ENCODE measurements around the gene PILRA. TPM values are rescaled to one million over a fixed set of nuclear protein-coding genes. Genes with fewer than 3 reads are reported as not detected.
"Not testable (repeated sequence)": the region's sequence is repeated elsewhere in the genome, so short reads cannot be mapped to it uniquely, and the experiment has no call there.

PILRA gene
- 1 to 10 TPM in 10 of 12 donors, not detected in 2; 1.6 to 9.3 (median 2.5) TPM for polyA plus RNA-seq (ENCODE audit: insufficient read length in 12 of 12)
- long read RNA-seq, donor 1: 0 reads
- long read RNA-seq, donor 2: 0 reads
- long read RNA-seq, donor 3, partial matches to known transcripts: 0 of 1 reads
- long read RNA-seq, donor 3, other reads (novel, unspliced or antisense): 0 of 1 reads
- long read RNA-seq, donor 4: 0 reads
- long read RNA-seq, donor 5: 0 reads
- long read RNA-seq, donor 6: 0 reads
- long read RNA-seq, donor 7: 0 reads
- long read RNA-seq, donor 8, partial matches to known transcripts: 7 of 7 reads
- long read RNA-seq, donor 8, other reads (novel, unspliced or antisense): 0 of 7 reads
- long read RNA-seq, donor 9: 0 reads
- long read RNA-seq, donor 10, partial matches to known transcripts: 0 of 1 reads
- long read RNA-seq, donor 10, other reads (novel, unspliced or antisense): 0 of 1 reads
- long read RNA-seq, donor 11: 0 reads

DNA sequence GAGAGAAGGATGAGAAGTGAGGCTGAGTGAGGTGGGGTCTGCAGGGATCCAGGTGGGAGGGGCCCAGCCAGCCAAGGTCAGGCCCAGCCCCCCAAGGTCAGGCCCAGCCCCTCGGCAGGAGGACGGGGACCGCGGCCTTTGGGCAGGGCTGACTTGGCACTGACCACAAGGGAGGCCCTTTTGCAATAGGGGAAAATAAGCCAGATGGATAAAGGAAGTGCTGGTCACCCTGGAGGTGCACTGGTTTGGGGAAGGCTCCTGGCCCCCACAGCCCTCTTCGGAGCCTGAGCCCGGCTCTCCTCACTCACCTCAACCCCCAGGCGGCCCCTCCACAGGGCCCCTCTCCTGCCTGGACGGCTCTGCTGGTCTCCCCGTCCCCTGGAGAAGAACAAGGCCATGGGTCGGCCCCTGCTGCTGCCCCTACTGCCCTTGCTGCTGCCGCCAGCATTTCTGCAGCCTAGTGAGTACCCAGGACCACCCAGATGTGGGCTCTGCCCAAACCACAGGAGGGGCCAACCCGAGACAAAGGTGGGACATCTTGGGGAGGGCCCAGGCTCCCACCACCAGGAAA is at the start of gene PILRA:
TSS of gene PILRA (plus strand) at position 227 of the 571 bp plus-strand sequence. CDS start at position 397, 170 bp downstream.
- no peak for DNase-seq

DNA sequence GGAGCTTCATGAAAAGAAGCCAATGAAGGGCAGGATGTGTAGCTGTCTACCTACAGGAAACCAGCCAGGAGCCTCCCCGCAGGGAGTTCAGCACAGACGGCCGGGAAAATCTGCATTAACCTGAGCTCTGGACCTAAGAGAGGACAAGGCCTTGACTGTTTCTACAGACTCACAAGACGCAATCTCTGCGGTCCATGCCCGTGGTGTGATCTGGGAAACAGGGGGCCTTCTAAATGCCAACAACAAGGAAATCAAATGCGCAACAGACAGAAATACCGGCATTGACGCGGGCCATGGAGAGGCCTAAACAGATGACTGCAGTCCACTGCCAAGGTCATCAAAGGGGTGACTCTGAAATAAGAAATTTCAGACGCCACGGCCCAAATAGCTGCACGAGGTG is 49.1 kb upstream of the PILRA start:
- not testable (repeated sequence) for DNase-seq

DNA sequence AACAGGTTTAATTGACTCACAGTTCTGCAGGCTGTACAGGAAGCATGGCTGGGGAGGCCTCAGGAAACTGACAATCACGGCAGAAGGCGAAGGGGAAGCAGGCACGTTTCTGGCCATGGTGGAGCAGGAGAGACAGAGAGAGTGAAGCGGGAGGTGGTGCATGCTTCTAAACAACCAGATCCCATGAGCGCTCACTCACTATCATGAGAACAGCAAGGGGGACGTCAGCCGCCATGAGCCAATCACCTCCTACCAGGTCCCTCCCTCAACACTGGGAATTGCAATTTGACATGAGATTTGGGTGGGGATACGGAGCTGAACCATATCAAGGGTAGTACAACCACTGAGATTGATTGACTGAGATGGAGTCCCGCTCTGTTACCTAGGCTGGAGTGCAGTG is 47.6 kb upstream of the PILRA start:
- DNase-seq: not testable (repeated sequence)

DNA sequence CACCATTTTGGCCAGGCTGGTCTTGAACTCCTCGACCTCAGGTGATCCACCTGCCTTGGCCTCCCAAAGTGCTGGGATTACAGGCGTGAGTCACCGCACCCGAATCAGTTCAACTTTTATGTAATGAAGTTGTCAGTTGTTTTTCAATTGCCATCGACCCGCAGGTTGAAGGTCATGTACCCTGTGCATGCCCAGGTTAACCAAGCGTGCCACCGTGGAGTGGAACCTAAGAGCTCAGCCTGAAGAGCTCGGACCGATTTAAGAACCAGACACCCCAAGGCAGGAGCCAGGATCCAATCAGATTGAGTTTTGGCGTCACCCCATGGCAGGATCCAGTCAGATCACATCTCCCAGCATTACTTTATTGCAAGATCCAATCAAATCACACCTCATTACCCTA is 46.4 kb upstream of the PILRA start:
- not testable (repeated sequence) for DNase-seq

DNA sequence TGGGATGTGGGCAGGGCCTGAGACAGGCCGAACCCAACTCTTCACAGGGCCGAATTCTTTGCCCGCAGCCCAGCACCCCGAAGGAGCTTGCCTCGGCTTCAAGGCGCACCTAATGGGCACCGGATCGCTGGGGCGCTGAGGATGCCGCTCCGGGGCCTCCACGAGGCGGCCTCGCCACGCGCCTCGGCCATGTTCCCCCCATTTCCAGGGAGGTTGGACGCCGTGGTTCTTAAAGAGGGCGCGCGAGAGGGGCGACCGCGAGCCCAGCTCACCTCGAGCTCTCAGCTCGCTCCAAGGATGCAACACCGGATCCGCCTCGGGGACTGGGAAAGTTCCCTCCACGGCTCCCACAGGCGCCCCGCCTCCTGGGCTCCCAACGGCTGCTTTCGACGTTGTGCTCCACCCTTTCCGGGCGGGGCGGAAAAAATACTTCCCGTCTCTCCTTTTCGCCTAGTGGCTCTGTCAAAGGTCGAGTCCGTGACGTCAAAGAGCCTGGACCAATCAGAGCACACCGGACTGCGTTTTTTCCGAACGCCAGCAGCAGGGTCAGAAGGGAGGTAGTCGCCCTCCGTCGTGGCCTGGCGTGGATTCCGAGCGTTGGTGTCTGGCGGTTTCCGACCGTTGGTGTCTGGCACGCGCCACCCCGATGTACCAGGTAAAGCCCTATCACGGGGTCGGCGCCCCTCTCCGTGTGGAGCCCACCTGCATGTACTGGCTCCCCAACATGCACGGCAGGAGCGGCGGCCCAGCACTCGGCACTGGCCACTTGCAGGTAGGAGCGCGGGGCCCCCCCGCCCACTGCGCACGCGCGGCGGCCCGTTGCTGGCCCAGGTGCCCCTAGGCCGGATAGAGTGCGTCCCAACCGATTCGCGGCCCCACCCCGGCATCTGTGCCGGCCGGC is 37.5 kb upstream of the PILRA start:
- DNase-seq: peak; percentile 90

DNA sequence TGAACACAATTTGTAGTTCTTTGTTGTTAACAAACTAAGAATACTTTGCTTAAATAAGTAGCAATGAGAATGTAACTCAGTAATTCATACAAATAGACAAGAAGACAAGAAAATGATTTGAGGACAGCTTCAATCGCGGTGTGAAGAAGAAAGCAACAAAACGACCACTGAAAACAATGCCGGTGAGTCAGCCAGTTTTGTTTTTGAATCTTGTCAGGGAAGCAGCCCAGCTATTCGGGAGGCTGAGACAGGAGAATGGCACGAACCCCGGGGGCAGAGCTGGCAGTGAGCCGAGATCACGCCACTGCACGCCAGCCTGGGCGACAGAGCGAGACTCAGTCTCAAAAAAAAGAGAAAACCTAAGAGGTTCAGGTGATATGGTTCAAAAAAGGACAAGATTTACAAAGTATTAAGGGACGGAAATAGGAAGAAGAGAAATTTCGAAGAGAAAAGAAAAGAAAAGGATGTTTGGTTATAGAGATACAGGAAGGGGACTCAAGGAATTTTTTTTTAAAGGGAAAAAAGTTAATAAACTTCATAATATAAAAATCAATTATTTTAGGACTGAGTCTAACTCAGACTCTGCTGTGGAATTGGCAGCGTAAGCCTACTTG is 35.1 kb upstream of the PILRA start:
- DNase-seq: not testable (repeated sequence)

DNA sequence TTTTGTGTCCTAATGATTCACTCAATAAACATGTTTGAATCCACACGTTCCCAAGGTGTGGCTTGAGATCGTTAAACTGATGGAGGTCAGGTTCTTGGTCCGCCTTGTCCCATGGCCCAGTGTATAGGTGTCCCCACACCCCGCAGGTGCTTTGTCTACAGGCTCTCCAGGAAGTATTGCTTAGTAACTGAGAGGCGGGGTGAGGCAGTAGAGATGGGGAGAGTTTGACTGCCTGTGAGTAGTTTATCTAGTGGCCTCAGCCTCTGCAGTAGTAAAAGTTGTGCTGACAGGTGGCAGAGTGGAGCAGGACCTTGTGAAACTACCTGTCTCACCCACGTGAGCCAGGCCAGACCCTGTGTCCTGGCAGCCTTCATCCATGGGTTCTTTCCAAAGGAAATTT is 32.0 kb upstream of the PILRA start:
- DNase-seq: not testable (repeated sequence)

DNA sequence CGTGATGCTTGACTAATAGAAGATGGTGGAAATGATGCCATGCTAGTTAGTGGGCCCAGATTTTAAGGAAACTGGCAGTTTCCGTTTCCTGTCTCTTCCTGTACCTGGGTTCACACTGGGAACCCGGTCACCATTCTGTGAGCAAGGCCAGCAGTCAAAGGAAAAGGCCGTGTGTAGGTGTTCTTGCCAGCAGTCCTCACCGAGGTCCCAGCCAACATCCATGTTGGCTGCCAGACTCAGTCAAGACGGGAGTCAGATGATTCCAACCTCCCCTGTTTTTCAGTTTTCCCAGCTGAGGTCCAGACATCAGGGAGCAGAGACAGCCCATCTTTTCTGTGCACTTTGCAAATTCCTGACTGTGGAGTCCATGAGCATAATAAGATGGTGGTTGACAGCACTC is 30.5 kb upstream of the PILRA start:
- peak; percentile 25 for DNase-seq

DNA sequence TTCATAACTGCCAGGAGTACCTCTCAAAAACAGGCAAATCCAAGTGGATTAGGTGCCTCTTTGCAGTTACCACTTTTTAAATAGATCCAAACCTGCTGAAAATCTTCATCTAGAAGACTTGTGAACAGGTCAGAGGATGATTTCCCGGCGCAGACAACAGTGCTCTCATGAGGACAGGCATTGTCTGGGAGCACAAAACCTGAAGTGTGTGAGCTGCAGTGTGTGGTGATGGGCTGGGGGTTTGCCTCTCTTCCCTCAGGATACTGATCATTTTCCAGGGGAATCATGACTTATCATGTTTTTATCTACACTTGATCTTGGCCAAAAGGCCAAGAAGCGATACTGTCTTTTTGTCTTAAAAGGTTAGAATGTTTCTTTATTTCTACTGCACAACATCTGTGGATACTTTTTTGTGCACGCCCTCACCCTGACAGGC is 29.1 kb upstream of the PILRA start:
- DNase-seq: not testable (repeated sequence)

DNA sequence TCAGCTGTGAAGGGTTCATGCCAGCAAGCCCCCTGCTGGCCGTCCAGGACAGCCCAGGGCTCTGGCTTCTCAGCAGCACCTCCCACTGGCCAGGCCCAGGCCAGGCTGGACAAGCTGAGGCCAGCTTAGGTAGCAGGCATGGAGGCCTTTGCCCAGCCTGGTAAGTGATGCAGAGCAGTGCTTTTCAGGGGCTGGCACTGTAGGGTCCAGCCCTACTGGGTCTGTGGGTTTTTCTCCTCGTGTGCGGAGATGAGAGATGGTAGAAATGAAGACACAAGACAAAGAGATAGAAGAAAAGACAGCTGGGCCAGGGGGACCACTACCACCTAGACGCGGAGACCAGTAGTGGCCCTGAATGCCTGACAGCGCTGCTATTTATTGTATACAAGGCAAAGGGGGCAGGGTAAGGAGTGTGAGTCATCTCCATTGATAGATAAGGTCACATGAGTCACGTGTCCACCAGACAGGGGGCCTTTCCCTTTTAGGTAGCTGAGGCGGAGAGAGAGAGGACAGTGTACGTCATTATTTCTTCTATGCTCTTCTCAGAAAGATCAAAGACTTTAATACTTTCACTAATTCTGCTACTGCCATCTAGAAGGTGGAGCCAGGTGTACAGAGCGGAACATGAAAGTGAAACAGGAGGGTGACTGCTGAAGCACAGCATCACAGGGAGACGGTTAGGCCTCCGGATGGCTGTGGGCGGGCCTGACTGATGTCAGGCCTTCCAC is 28.6 kb upstream of the PILRA start:
- DNase-seq: not testable (repeated sequence)

DNA sequence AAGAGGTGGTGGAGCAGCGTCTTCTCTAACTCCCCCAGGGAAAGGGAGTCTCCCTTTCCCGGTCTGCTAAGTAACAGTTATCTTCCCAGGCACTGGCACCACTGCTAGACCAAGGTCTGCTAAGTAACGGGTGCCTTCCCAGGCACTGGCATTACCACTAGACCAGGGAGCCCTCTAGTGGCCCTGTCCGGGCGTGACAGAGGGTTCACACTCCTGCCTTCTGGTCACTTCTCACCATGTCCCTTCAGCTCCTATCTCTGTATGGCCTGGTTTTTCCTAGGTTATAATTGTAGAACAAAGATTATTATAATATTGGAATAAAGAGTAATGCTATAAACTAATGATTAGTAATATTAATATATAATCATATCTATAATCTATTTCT is 28.0 kb upstream of the PILRA start:
- DNase-seq: peak; percentile 35

DNA sequence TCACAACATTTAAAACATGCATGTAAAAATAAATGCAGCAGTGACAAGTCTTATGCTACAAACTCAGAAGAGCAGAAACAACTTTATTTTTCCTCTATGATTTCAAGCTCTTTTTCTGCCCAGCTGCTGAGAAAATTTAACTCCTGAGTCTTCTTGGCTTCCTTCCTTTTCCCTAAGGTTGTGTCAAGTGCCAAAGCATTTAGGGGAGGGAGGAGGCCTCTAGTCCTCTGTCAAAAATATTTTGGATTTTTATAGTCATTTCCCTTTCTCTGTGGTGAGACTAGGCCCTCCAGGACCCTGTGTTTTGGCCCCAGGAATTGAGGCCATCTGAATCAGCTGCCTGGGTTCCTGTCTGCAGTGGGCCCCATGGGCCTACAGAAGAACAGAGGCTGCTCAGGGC is 26.4 kb upstream of the PILRA start:
- DNase-seq: peak; percentile 32

DNA sequence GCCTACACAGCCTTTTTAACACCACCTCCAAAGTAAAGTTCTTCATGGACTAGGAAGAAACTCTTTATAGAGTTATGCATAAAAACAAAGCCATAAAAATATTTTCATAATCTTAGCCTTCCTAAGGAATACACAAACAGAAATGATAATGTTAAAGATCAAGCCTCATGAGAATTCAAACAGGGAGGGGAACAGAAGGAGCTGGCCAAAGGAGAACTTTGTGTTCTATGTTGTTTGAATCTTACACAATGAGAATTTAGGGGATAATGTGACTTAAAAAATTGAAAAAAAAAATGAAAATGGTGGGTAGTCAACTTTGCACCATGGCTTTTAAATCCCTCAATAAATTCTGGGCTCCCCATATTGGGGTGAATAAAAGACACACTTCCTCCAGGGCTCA is 24.5 kb upstream of the PILRA start:
- no peak for DNase-seq

DNA sequence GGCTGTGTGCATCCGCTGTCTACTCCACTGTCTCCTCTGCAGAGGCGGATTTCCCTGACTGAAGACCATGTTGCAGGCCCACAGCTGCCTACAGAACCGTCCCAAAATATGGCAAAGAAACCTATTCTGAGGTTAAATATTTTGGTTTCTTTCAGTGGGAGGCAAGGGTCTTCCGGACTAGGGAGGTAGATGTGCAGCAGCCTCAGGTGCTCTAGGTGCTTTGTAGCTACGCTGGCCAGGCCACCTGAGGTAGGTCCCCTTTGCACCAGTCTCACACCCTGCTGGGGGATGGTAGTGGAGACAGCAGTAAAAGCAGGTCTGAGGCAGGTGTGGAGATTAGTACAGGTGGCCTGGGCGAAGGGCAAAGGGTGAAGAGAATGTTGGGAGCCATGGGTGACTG is 23.5 kb upstream of the PILRA start:
- no peak for DNase-seq

DNA sequence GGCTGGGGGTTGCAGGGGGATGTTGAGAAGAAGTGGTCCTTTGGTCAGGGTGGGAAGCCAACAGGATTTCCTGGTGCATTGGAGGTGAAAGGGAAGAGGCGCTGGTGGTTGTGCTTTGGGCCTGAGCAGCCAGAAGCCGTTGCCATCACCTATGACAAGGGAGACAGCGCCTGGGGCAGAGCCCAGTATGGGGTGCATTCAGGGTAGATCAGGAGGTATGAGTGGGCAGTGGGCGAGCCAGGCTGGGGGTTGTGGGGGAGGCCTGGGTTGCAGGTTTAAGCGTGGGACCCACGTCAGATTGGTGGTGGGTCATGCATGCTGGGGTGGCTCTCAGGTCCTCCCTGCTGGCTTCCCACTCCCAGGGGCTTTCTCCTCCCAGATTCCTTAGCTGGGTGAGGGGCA is 21.6 kb upstream of the PILRA start:
- DNase-seq: no peak

DNA sequence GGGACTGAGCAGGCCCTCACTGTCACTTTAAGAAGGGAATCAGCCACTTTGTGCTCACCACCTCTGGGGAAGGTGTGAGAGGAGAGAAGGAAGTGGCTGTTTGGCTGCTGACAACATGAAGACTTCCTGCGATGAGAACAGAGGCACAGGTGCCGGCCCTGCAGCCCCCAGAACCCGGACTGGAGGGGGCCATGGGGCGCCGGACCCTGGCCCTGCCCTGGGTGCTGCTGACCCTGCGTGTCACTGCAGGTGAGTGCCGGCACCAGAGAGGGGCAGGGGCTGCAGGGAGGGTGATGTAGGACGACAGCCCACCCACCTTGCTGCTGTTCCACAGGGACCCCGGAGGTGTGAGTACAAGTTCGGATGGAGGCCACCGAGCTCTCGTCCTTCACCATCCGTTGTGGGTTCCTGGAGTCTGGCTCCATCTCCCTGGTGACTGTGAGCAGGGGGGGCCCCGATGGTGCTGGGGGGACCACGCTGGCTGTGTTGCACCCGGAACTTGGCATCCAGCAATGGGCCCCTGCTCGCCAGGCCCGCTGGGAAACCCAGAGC is 21.0 kb upstream of the PILRA start:
- DNase-seq: not testable (repeated sequence)

DNA sequence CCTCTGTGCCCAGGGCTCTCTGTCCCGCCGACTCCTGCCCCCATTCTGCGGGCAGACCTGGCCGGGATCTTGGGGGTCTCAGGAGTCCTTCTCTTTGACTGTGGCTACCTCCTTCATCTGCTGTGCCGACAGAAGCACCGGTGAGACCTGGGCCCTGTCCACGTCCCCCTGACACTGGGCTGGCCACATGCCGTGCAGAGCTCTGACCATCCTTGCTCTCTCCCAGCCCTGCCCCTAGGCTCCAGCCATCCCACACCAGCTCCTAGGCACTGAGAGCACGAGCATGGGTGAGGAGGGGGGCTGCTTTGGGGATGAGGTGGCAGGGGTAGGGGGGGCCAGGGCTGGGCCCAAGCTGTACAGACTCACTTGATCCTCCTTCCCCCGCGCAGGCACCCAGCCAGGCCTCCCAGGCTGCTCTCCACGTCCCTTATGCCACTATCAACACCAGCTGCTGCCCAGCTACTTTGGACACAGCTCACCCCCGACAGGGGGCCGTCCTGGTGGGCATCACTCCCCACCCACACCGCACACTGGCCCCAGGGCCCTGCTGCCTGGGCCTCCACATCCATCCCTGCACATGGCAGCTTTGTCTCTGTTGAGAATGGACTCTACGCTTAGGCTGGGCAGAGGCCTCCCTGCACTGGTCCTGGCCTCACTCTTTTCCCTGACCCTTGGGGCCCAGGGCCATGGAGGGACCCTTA is 20.2 kb upstream of the PILRA start:
- no peak for DNase-seq

DNA sequence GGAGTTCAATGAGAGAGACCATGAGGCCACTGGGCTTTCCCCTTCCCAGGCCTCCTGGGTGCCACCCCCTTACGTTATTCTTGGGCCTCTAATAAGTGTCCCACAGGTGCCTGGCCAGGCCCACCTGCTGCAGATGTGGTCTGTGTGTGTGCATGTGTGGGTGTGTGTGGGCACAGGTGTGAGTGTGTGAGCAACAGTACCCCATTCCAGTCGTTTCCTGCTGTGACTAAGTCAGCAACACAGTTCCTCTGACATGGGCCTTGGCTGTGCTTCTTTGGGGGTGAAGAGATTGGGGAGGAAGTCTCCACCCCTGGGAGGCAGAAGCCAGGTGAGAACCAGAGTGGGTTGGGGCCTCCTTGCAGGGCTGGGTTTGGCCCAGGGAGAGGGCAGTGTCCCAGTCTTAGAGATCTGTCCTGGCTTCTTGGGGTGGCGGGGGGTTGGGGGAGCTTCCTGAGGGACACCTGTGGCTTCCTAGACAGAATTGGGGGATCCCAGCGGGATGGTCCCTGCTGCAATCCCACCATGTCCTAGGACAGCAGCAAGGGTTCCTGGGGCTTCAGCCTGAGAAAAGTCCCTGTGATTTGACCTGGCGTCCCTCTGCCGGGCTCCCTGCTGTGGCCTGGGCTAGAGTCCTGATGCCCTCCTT is 19.5 kb upstream of the PILRA start:
- DNase-seq: no peak

DNA sequence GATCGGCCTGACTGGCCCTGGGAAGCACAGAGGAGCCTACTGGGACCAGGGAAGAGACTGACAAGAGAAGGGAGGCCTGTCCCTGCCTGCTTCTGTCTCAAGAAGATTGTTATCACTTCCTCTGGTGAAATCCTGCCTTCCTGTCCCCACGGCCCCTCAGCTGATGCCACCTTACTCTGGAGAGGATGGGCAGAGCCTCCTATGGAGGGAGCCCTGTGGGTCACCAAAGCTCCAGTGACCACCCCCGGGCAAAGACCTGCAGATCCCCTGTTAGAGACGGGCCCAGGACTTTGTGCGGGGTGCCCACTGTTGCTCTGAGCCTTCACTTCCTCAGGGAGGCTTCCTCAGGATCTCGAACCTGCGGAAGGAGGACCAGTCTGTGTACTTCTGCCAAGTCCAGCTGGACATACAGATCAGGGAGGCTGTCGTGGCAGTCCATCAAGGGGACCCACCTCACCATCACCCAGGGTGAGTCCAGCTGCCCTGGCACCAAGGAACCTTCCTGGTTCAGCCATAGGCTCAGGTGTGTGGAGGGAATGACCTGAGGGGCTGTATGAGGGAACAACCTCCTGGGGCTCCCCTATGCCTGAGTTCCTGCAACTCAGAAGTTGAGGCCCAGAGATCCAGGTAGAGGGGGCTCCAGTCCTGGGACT is 16.7 kb upstream of the PILRA start:
- no peak for DNase-seq

Measured in muscle of arm (tissue), 14 donors.